HL-60 (cell line): ENCODE results near the gene CASP3.

Source experiments
- DNase-seq, 2 experiments: peaks; one replicate each; pipeline ENCODE4 v3.0.0-alpha.2; 2010 to 2020; ENCODE audit warnings: low read depth in 1 of 2, low spot score in 1 of 2
- H3K27ac ChIP-seq: fragments of 250-450 bp; sonication (Bioruptor Pico); replicated peaks from 2 replicates; pipeline ENCODE4 v1.5.1; 2020; ENCODE audit warnings: mild to moderate bottlenecking, moderate library complexity
- H3K27me3 ChIP-seq: fragments of 250-450 bp; sonication (Bioruptor Pico); 2 replicates; pipeline ENCODE4 v1.5.1; 2021; ENCODE audit warnings: mild to moderate bottlenecking, moderate library complexity; ENCODE audit not compliant: insufficient read depth, poor library complexity, severe bottlenecking
- H3K4me3 ChIP-seq: replicated peaks from 2 replicates; pipeline ENCODE4 v1.5.1; 2011; ENCODE audit warnings: mild to moderate bottlenecking, control low read depth, low read length; ENCODE audit not compliant: insufficient read depth
- CTCF ChIP-seq: IDR thresholded peaks from one replicate; pipeline ENCODE4 v1.5.1; 2011; ENCODE audit warnings: low read length, control low read depth, inconsistent platforms; ENCODE audit not compliant: insufficient read depth
- GABPA ChIP-seq: IDR thresholded peaks from 2 replicates; pipeline ENCODE4 v1.6.1; 2012; ENCODE audit warnings: low read depth
- POLR2AphosphoS5 ChIP-seq: IDR thresholded peaks from 2 replicates; pipeline ENCODE4 v1.6.1; 2012; ENCODE audit warnings: low read depth
- REST ChIP-seq: IDR thresholded peaks from 2 replicates; pipeline ENCODE4 v1.6.1; 2012; ENCODE audit warnings: low read depth; ENCODE audit not compliant: insufficient replicate concordance
- SPI1 ChIP-seq: IDR thresholded peaks from 2 replicates; pipeline ENCODE4 v1.6.1; 2012; ENCODE audit warnings: low read depth, mild to moderate bottlenecking, borderline replicate concordance

The CASP3 gene

GRCh38 chr4:184598753-184599491, 50.3 kb downstream of the CASP3 start:
- no peak for DNase-seq
- TF ChIP-seq CTCF (no peak), REST (no peak), GABPA (no peak), SPI1 (no peak), POLR2AphosphoS5 (no peak)
- H3K27ac ChIP-seq: no peak overlapping the region
- H3K4me3 ChIP-seq: no peak overlapping the region
- peaks cover 2% of the 10 kb centered on the region for H3K27me3 ChIP-seq

- DNase-seq: no peak
- TF ChIP-seq SPI1: no peak
- Histone ChIP-seq H3K27ac (no peak overlapping the region), H3K4me3 (no peak overlapping the region), H3K27me3 (peaks cover 2% of the 10 kb centered on the region)
These were observed 52.5 kb downstream of the CASP3 start for GRCh38 chr4:184596617-184597185.

GRCh38 chr4:184596044-184596616, 53.1 kb downstream of the CASP3 start:
- Histone ChIP-seq H3K27ac (no peak overlapping the region), H3K27me3 (peaks cover 2% of the 10 kb centered on the region), H3K4me3 (no peak overlapping the region)
- TF ChIP-seq GABPA (no peak), POLR2AphosphoS5 (no peak), SPI1 (no peak), CTCF (no peak), REST (no peak)
- no peak for DNase-seq

GRCh38 chr4:184595430-184595829, 53.8 kb downstream of the CASP3 start:
- no peak for TF ChIP-seq GABPA
- no peak overlapping the region for H3K27ac ChIP-seq
- no peak overlapping the region for H3K4me3 ChIP-seq
- no peak for DNase-seq
- H3K27me3 ChIP-seq: no peaks in the 10 kb centered on the region

GRCh38 chr4:184593461-184593860, 55.8 kb downstream of the CASP3 start:
- no peak overlapping the region for H3K27ac ChIP-seq
- no peak for DNase-seq
- TF ChIP-seq POLR2AphosphoS5 (no peak), SPI1 (no peak), GABPA (no peak), CTCF (no peak), REST (no peak)

More at GRCh38 chr4:184593461-184593860, 55.8 kb downstream of the CASP3 start:
- Histone ChIP-seq H3K4me3 (no peak overlapping the region), H3K27me3 (no peaks in the 10 kb centered on the region)
